Activated naive CD8-positive, alpha-beta T cell treated with anti-CD3 and anti-CD28 coated beads for 36 hours (primary cell): ENCODE data around the gene GFPT1. TPM values are rescaled to one million over a fixed set of nuclear protein-coding genes. Genes with fewer than 3 reads are reported as not detected.
"Not testable (repeated sequence)": the region's sequence is repeated elsewhere in the genome, so short reads cannot be mapped to it uniquely, and the experiment has no call there.

Source experiments
- DNase-seq: peaks from one replicate; pipeline ENCODE4 v3.0.0; 2021
- H3K27ac Mint-ChIP-seq: one replicate; pipeline ENCODE4 v1.8.0; 2022; ENCODE audit warnings: mild to moderate bottlenecking, moderate library complexity, mixed read lengths
- H3K27me3 Mint-ChIP-seq: one replicate; pipeline ENCODE4 v1.8.0; 2022; ENCODE audit warnings: mild to moderate bottlenecking, mixed read lengths
- H3K36me3 Mint-ChIP-seq: one replicate; pipeline ENCODE4 v1.8.0; 2021; ENCODE audit warnings: mild to moderate bottlenecking, mixed read lengths
- H3K4me1 Mint-ChIP-seq: one replicate; pipeline ENCODE4 v1.8.0; 2021; ENCODE audit warnings: mixed read lengths
- H3K4me3 Mint-ChIP-seq: one replicate; pipeline ENCODE4 v1.8.0; 2022; ENCODE audit warnings: mild to moderate bottlenecking, moderate library complexity, mixed read lengths
- H3K9me3 Mint-ChIP-seq: one replicate; pipeline ENCODE4 v1.8.0; 2022; ENCODE audit warnings: mixed read lengths
- total RNA-seq, 2 experiments: library from RNA; stranded (reverse); gene quantifications; one replicate each; pipeline ENCODE4 v1.2.3, GENCODE V29; 2021

Gene GFPT1
- total RNA-seq, 2 experiments from 2014 or later, result 34.3 to 35.7 TPM

DNA sequence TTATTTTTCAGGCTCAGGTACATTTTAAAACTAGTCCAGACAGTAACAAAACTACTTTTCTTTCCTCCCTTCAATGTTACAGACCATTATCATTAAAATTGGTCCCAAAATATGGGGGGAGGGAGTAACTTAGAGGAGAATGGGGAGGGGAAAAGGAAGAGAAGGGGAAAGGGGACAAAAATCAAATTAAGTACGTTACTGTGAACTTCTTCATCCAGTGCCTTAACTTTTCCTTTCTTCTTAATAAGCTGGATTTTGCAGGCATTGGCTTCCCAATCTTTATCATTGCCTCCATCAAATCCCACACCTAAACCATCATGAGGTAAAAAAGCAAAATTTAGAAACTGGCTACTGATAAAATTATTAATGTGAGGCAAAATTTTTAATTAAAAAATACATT is 17.2 kb downstream of the GFPT1 start:
- no peaks in the 10 kb centered on the region for H3K27me3 Mint-ChIP-seq

DNA sequence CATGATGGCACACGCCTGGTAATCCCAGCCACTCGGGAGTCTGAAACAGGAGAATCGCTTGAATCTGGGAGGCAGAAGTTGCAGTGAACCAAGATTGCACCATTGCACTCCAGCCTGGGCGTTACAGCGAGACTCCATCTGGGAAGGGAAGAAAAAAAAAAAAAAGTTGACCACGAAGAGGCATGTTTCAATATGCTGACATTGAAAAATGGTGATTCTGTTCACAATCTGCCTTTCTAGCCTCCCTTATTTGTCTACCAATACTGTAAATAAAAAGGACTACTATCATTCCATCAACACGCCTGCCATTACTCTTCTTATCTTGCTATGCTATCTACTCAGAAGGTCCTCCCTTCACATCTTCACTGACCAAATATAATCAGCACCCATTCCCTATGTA is 18.4 kb downstream of the GFPT1 start:
- Mint-ChIP-seq H3K4me3 (no peak overlapping the region), H3K36me3 (peaks cover 29% of the 10 kb centered on the region), H3K9me3 (no peaks in the 10 kb centered on the region), H3K4me1 (no peaks in the 10 kb centered on the region), H3K27ac (no peak overlapping the region), H3K27me3 (no peaks in the 10 kb centered on the region)
- DNase-seq, result no peak

More for the DNA sequence above, 17.2 kb downstream of the GFPT1 start:
- Mint-ChIP-seq H3K27ac (no peak overlapping the region), H3K36me3 (peaks cover 28% of the 10 kb centered on the region), H3K4me1 (no peaks in the 10 kb centered on the region), H3K9me3 (no peaks in the 10 kb centered on the region), H3K4me3 (no peak overlapping the region)
- no peak for DNase-seq

DNA sequence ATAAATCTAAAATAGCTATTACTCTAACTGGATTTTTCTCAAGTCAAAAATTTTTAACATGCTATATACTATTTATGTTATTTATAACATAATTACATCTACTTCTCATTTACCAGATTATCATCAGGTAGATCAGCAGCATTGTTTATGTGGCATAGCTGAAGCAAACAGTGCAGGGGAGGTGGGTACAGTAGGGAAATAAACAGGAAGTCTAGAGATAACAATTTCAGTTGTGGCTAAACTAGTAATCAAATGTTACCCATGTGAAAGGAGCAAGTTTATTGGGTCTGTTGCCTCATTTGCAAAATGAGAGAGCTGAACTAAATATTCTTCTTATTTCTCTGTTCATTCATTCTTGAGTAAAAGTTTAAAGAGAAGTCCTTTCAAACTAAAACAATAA is 27.7 kb downstream of the GFPT1 start:
- no peak overlapping the region for H3K27ac Mint-ChIP-seq

DNA sequence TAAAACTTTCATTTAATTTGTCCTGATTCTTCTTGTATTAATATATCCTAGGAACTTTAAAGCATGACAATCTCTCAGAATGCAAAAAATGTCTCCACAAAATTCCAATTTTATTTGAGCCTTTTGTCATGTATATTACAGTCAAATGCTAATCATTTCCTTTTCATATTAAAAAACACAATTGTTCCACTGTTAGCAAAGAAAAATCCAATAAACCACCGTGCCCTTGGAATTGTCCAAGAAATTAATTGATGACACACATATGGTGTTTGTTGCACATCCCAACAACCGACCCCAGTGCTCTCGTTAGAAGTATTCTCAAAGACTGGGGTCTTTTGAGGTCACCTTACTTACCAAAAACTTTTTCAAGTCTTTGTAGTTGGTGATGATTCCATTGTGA is 28.1 kb downstream of the GFPT1 start:
- H3K36me3 Mint-ChIP-seq, result peaks cover 23% of the 10 kb centered on the region
- H3K9me3 Mint-ChIP-seq, result no peaks in the 10 kb centered on the region
- no peaks in the 10 kb centered on the region for H3K27me3 Mint-ChIP-seq
- no peak overlapping the region for H3K4me3 Mint-ChIP-seq
- no peak for DNase-seq
- no peaks in the 10 kb centered on the region for H3K4me1 Mint-ChIP-seq
- H3K27ac Mint-ChIP-seq, result no peak overlapping the region

More for the DNA sequence above, 27.7 kb downstream of the GFPT1 start:
- H3K36me3 Mint-ChIP-seq, result peaks cover 23% of the 10 kb centered on the region
- H3K4me1 Mint-ChIP-seq, result no peaks in the 10 kb centered on the region
- H3K9me3 Mint-ChIP-seq, result no peaks in the 10 kb centered on the region
- H3K27me3 Mint-ChIP-seq, result no peaks in the 10 kb centered on the region
- no peak overlapping the region for H3K4me3 Mint-ChIP-seq
- DNase-seq, result no peak

DNA sequence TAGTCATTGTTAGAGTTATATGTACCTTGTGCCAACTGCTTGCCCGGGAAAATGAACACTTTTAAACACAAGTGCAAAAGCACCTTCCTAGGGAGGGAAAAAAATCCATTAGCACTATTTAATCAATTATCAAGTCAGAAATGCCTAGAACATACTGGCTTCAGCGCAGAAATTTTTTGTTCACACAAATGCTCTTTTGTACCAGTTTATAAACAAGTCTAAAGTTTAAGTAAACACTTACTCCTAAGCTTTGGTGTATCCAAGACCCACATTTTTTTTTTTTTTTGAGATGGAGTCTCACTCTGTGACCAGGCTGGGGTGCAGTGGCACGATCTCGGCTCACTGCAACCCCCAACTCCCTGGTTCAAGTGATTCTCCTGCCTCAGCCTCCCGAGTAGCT is 30.6 kb downstream of the GFPT1 start:
- H3K4me1 Mint-ChIP-seq, result no peaks in the 10 kb centered on the region
- no peak for DNase-seq
- no peak overlapping the region for H3K4me3 Mint-ChIP-seq
- no peaks in the 10 kb centered on the region for H3K9me3 Mint-ChIP-seq
- no peaks in the 10 kb centered on the region for H3K27me3 Mint-ChIP-seq
- peaks cover 26% of the 10 kb centered on the region for H3K36me3 Mint-ChIP-seq
- H3K27ac Mint-ChIP-seq, result no peak overlapping the region

DNA sequence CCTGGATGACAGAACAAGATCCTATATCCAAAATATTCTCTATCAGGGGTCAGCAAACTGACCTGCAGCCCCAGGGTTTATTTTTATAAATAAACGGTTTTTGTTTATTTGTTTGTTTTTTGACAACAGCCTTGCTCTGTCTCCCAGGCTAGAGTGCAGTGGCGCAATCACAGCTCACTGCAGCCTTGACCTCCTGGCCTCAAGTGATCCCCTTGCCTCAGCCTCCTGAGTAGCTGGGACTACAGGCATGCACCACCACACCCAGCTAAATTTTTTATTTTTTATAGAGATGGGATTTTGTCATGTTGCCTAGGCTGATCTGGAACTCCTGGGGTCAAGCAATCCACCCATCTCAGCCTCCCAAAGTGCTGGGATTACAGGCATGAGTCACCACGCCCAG is 32.1 kb downstream of the GFPT1 start:
- DNase-seq, H3K4me3 Mint-ChIP-seq, H3K27ac Mint-ChIP-seq, H3K9me3 Mint-ChIP-seq, H3K4me1 Mint-ChIP-seq, H3K27me3 Mint-ChIP-seq: not testable (repeated sequence)
- peaks cover 26% of the 10 kb centered on the region for H3K36me3 Mint-ChIP-seq

DNA sequence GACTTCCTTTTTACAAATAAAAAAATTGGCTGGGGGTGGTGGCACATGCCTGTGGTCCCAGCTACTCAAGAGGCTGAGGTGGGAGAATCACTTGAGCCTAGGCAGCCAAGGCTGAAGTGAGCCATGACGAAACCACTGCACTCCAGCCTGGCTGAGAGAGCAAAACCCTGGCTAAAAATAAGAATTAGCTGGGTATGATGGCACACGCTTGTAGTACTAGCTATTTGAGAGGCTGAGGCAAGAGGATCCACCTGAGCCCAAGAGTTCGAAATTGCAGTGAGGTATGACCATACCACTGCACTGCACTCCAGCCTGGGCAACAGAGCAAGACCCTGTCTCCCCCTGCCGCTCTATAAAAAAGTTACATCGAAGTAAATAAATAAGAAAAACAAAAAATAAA is 33.7 kb downstream of the GFPT1 start:
- Mint-ChIP-seq H3K27ac (no peak overlapping the region), H3K4me1 (no peaks in the 10 kb centered on the region), H3K36me3 (peaks cover 31% of the 10 kb centered on the region), H3K9me3 (no peaks in the 10 kb centered on the region), H3K27me3 (no peaks in the 10 kb centered on the region), H3K4me3 (no peak overlapping the region)
- DNase-seq, result no peak

DNA sequence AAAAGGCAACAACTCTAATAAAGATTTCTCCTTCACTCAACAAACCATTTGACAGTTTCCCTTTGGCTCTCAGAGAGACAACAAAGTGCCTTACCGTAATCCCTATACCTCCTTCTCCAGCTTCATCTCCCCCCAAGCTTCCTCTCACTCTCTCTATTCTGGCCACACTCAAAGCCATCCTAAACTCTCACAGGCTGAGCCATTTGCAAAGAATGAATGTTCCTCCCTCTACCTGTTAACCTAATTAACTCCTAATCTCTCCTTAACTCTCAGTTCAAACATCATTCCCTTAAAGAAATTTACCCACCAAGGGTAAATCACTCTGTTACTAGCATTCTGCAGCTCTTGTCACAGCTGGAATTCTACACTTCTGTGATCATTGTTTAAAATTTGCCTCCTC is 38.2 kb downstream of the GFPT1 start:
- H3K27me3 Mint-ChIP-seq, result no peaks in the 10 kb centered on the region
- peaks cover 18% of the 10 kb centered on the region for H3K4me1 Mint-ChIP-seq
- no peak for DNase-seq

DNA sequence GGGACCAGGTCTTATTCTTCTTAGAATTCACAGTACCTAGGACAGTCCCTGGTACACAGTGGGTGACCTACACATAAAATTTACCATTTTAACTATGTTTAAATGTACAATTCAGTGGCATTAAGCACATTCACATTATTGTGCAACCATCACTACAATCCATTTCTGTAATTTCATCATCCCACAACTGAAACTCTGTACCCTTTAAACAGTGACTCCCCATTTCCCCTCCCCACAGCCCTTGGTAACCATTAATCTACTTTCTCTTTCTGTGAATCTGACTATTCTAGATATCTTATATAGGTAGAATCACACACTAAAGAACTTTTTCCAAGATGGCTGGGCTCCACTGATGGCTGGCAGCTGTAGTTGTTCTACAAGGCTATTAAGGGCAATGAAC is 41.6 kb downstream of the GFPT1 start:
- Mint-ChIP-seq H3K9me3 (no peaks in the 10 kb centered on the region), H3K4me1 (peaks cover 18% of the 10 kb centered on the region), H3K27me3 (no peaks in the 10 kb centered on the region), H3K27ac (peak overlapping the region; percentile 85), H3K36me3 (peaks cover 28% of the 10 kb centered on the region), H3K4me3 (no peak overlapping the region)
- peak; percentile 31 for DNase-seq

More for the DNA sequence above, 38.2 kb downstream of the GFPT1 start:
- Mint-ChIP-seq H3K36me3 (peaks cover 26% of the 10 kb centered on the region), H3K4me3 (no peak overlapping the region), H3K27ac (no peak overlapping the region), H3K9me3 (no peaks in the 10 kb centered on the region)

DNA sequence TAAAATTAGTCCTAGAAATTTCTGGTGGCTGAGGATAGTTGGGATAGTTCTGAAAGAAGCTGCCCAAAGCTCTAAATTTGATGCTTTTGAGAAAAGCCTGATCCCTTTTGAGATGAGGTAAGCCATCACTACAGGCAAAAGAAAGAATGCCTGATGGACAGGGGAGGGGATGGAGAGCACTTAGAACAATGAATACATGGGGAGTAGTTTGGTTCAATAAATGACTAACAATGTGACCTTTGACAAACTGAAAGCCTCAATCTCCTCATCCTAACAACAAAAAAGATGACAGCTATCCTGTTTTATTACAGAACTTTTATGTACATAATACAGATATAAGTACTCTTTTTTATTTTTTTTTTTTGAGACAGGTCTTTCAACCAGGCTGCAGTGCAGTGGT is 42.7 kb downstream of the GFPT1 start:
- no peaks in the 10 kb centered on the region for H3K9me3 Mint-ChIP-seq
- no peak overlapping the region for H3K4me3 Mint-ChIP-seq
- peaks cover 18% of the 10 kb centered on the region for H3K4me1 Mint-ChIP-seq
- DNase-seq, result no peak
- peak overlapping the region; percentile 85 for H3K27ac Mint-ChIP-seq
- no peaks in the 10 kb centered on the region for H3K27me3 Mint-ChIP-seq
- peaks cover 28% of the 10 kb centered on the region for H3K36me3 Mint-ChIP-seq

DNA sequence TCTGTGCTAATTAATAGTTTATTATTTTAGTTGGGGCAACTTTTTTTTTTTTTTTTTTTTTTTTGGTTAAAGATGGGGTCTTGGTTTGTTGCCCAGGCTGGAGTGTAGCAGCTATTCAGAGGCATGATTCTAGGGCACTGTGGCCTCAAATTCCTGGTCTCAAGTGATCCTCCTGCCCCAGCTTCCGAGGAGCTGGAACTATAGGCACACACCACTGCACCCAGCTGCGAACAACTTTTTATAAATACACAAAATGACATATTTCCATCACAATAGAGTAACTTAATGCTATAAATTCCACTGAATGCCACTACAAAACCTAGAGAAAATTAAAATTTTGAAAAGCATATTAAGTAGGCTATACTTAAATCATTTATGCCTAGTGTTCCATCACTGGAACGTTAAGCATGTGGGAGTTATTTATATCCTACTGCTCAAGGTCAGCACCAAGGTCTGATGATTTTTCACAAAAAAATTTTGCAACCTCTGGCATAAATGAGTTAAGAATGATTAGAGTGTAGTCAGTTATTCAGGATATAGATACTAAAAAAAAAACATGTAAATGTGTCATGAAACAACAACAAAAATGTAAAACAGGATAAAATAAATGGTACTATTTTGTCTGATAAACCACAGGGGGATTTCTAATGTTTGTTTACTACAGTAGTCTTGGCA is 46.8 kb downstream of the GFPT1 start:
- Mint-ChIP-seq H3K9me3 (no peaks in the 10 kb centered on the region), H3K27ac (no peak overlapping the region), H3K4me3 (no peak overlapping the region), H3K4me1 (peaks cover 14% of the 10 kb centered on the region), H3K27me3 (no peaks in the 10 kb centered on the region), H3K36me3 (peaks cover 31% of the 10 kb centered on the region)
- no peak for DNase-seq

DNA sequence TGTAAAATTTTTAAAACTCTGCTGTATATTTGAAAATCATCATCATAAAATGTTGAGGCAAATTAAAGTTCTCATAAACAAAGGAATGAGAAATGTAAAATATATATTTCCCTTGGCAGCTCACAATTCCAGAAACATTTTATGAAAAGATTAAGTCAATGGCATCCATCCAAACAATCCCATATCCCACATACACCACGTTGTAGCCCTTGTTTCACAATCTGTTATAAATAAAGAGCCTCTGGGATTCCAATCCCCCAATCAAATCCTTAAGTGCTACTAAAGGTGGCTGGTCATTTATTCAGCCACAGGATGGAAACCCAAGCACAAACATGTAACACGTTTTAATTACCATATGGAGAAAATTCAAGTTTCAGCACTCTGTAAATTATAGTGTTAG is 51.7 kb downstream of the GFPT1 start:
- Mint-ChIP-seq H3K9me3 (no peaks in the 10 kb centered on the region), H3K4me3 (no peak overlapping the region), H3K4me1 (no peaks in the 10 kb centered on the region), H3K36me3 (peaks cover 20% of the 10 kb centered on the region), H3K27ac (no peak overlapping the region), H3K27me3 (no peaks in the 10 kb centered on the region)
- DNase-seq, result no peak

DNA sequence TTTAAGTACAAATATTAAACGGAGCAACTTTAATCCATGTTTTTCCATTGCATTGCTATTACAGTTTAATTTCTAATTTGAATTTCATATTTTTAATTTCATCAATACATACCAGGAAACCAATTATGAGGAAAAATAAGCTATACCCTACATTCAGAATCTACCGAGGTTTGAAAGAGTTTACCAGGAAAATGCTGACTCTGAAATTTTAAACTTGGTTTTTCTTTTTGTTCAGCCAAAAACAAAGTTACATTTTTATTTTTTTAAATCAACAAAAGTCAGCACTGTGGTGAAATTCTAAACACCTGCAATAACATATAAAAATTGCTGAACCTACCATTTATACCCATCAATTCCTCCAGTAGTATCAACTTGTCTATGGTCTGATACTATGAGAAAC is 53.7 kb downstream of the GFPT1 start:
- H3K4me1 Mint-ChIP-seq, result no peaks in the 10 kb centered on the region
- no peaks in the 10 kb centered on the region for H3K9me3 Mint-ChIP-seq

DNA sequence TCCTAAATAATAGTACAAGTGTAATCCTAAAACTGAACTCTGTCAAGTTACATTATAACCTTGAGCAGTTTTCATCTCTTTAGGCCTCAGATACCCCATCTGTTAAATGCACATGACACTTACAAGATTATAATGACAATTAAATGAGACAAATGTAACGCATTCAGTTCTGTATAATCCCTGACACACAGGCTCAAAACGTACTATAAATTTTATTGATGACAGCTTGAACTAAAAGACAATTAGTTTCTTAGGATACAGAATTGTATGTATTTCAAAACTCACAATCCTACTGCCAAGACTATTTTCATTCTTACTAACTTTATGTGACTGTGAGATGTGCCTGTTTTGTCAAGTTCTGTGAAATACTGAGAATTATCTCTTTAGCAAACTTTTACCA is 56.2 kb downstream of the GFPT1 start:
- Mint-ChIP-seq H3K27ac (no peak overlapping the region), H3K4me1 (no peaks in the 10 kb centered on the region), H3K27me3 (no peaks in the 10 kb centered on the region), H3K9me3 (no peaks in the 10 kb centered on the region), H3K4me3 (no peak overlapping the region), H3K36me3 (peaks cover 25% of the 10 kb centered on the region)
- no peak for DNase-seq

More for the DNA sequence above, 53.7 kb downstream of the GFPT1 start:
- H3K4me3 Mint-ChIP-seq, result no peak overlapping the region
- no peaks in the 10 kb centered on the region for H3K27me3 Mint-ChIP-seq
- DNase-seq, result no peak
- H3K36me3 Mint-ChIP-seq, result peaks cover 19% of the 10 kb centered on the region
- H3K27ac Mint-ChIP-seq, result no peak overlapping the region

DNA sequence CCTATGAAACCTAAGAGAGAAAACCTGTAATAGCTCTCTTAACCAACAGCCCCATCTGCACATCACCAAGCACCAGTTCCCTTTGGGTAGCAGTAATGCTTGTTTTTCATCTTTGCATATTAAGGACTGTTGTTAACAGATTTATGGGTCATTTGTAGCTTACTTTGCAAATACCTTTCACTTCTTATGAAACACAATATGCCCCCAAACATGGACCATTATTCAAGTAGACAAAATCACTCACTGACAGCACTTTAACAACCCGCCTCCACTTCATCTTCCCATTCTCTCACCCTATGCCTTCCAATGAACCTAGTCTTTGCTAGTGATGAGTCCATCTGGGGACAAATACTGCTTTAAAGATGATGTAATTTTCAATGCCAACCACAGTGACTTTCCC is 64.4 kb downstream of the GFPT1 start:
- DNase-seq, result no peak
- peaks cover 3% of the 10 kb centered on the region for H3K9me3 Mint-ChIP-seq
- peaks cover 37% of the 10 kb centered on the region for H3K36me3 Mint-ChIP-seq
- no peaks in the 10 kb centered on the region for H3K4me1 Mint-ChIP-seq
- H3K27ac Mint-ChIP-seq, result no peak overlapping the region
- H3K27me3 Mint-ChIP-seq, result no peaks in the 10 kb centered on the region
- H3K4me3 Mint-ChIP-seq, result no peak overlapping the region

DNA sequence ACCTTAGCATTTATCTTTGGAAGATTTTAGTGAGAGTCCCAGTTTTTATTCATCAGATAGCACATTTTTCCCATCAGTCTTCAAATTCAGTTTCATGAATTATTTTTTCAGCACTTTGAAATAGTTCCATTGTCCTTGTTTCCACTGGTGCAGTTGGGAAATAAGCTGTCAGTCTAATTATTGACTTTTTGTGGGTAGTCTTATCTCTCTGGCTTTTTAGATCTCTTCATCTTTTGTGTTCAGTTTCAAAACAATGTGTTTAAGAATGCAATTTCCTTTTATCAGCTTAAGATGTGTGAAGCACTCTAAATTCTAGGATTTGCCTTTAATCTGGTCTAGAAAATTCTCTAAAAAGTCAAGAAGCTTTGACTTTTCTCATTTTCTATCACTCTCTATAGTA is 70.5 kb downstream of the GFPT1 start:
- no peak overlapping the region for H3K27ac Mint-ChIP-seq
- peaks cover 36% of the 10 kb centered on the region for H3K36me3 Mint-ChIP-seq
- H3K27me3 Mint-ChIP-seq, result no peaks in the 10 kb centered on the region
- peaks cover 21% of the 10 kb centered on the region for H3K9me3 Mint-ChIP-seq
- H3K4me3 Mint-ChIP-seq, result no peak overlapping the region
- H3K4me1 Mint-ChIP-seq, result no peaks in the 10 kb centered on the region
- DNase-seq, result no peak
